Heart left ventricle (tissue), 16 donors: Measurements from ENCODE around the gene ARHGEF33. TPM values are rescaled to one million over a fixed set of nuclear protein-coding genes. Genes with fewer than 3 reads are reported as not detected.

ENCODE experiments used
- ATAC-seq, 4 donors: fragments of 200-7000 bp; cut with Tn5 transposase; one replicate each; pipeline ENCODE4 v1.9.1; 2020 to 2022; ENCODE audit warnings: moderate library complexity in 4 of 4, mild to moderate bottlenecking in 3 of 4, moderate number of reproducible peaks in 1 of 4
- DNase-seq, 5 donors: peaks; one replicate each; pipeline ENCODE4 v3.0.0-alpha.2; 2020
- H3K27ac ChIP-seq, 12 donors: fragments of 200-600 bp; sonication (generic) in 4 of 12; one replicate each; pipeline versions ENCODE4 v1.5.0 to v1.8.0; 2016 to 2022; ENCODE audit warnings: mild to moderate bottlenecking in 2 of 12
- H3K27me3 ChIP-seq, 9 donors: fragments of 200-600 bp; sonication (generic) in 2 of 9; one replicate each; pipeline versions ENCODE4 v1.5.1 to v1.8.0; 2016 to 2022; ENCODE audit warnings: mild to moderate bottlenecking in 3 of 9
- H3K36me3 ChIP-seq, 9 donors: fragments of 200-600 bp; sonication (generic) in 2 of 9; one replicate each; pipeline versions ENCODE4 v1.5.0 to v1.8.0; 2018 to 2022; ENCODE audit warnings: mild to moderate bottlenecking in 2 of 9
- H3K4me1 ChIP-seq, 12 donors: fragments of 200-600 bp; sonication (generic) in 4 of 12; one replicate each; pipeline versions ENCODE4 v1.5.0 to v1.8.0; 2016 to 2022; ENCODE audit warnings: mild to moderate bottlenecking in 3 of 12
- H3K4me3 ChIP-seq, 12 donors: fragments of 200-600 bp; sonication (generic) in 4 of 12; one replicate each; pipeline versions ENCODE4 v1.5.0 to v1.8.0; 2017 to 2022; ENCODE audit warnings: mild to moderate bottlenecking in 9 of 12, moderate library complexity in 4 of 12
- H3K9me3 ChIP-seq, 12 donors: fragments of 200-600 bp; sonication (generic) in 4 of 12; one replicate each; pipeline versions ENCODE4 v1.5.0 to v1.8.0; 2016 to 2022; ENCODE audit warnings: mild to moderate bottlenecking in 1 of 12
- CTCF ChIP-seq, 12 donors: fragments of 200-600 bp; sonication (generic) in 4 of 12; IDR thresholded peaks; one replicate each; pipeline versions ENCODE4 v1.5.0 to v1.8.0; 2018 to 2022; ENCODE audit warnings: antibody characterized with exemption in 12 of 12, mild to moderate bottlenecking in 5 of 12
- POLR2A ChIP-seq, 2 donors: fragments of 450-650 bp; IDR thresholded peaks; one replicate each; pipeline ENCODE4 v1.6.1; 2017; ENCODE audit warnings: antibody characterized with exemption in 2 of 2, mild to moderate bottlenecking in 2 of 2, moderate library complexity in 2 of 2
- WGBS, 4 donors: extraction: QIAGEN DNeasy Blood & Tissue Kit in 2 of 4; methylation state at CpG; one replicate each; pipeline versions ENCODE4 v1.1.5 to v1.1.7; 2013 to 2018; 5-methylcytosine and 5-hydroxymethylcytosine counted together
- intact Hi-C, 10 donors: fragments of 100-400 bp; cut with DNase I; formaldehyde crosslinking; loops; one replicate each; pipeline versions ENCODE4 v1.11.1 to v1.14.2; 2022
- polyA plus RNA-seq, 2 donors: library from polyadenylated mRNA; stranded (reverse); fragments of 200-250 nt; gene quantifications; one replicate each; pipeline ENCODE4 v1.2.3, GENCODE V29; 2013
- total RNA-seq, 9 donors: library from RNA; depleted of rRNA in 2 of 9; stranded (reverse); fragments of >200 nt in 2 of 9; fragmentation: NEBNext Ultra II Directional in 3 of 9; extraction: Animal tissue kit (Norgen Biotek cat#: 25700) in 3 of 9; gene quantifications; one replicate each; pipeline versions ENCODE4 v1.1.0 to v1.2.4, GENCODE V29; 2016 to 2023
- donor health status: ischemic (EF 13 %, LVEDD 7.1; RV severe dilation, severe dysfunction).
- donor health status: healthy with polysubstance abuse.
- donor health status: DM: no; HTN: yes; CAD: no.
- donor health status: DM: no; HTN: no; CAD: no.
- donor health status: ischemic (EF 25% LVEDD 6.9; RV normal size, moderate dysfunction).
- donor health status: ischemic (EF 25% LVEDD 5.7; RV mildly dilated, moderate dysfunction).
- donor health status: healthy.
- donor health status: DM: yes; HTN: yes; CAD: no.
- donor health status: ischemic (EF 35%, LVEDD 5.7; RV mildly dilated, moderate dysfunction).
- donor health status: nonischemic (EF 11% LVEDD 7.7; RV severe dilation, severe dysfunction).
- donor health status: DM: yes; HTN: yes; CAD: no.
- donor health status: PGD.
- donor health status: ischemic (EF 29% LVEDD 5.4; RV normal size, mild dysfunction).
- donor health status: nonischemic (EF 23%, LVEDD 6.1; RV moderate dilation, normal function).

Gene ARHGEF33
- total and polyA plus RNA-seq, 11 donors: 0.18 to 2.5 (median 0.31) TPM; not detected in 1

GRCh38 chr2:38960609-38961320, 71.1 kb downstream of the ARHGEF33 start:
- Histone ChIP-seq H3K9me3 (no peaks in the 10 kb centered on the region), H3K36me3 (no peaks in the 10 kb centered on the region), H3K27ac (no peak overlapping the region), H3K27me3 (no peaks in the 10 kb centered on the region), H3K4me1 (peaks cover 0 to 14% (median 7%) of the 10 kb centered on the region in 12 donors), H3K4me3 (peak overlapping the region in 10 of 12 donors; percentile 47 to 66 (median 56))
- WGBS, 4 donors: 49 to 55% (median 51%) methylated on average over 33 to 34 of the region's 34 CpGs
- intact Hi-C loops: no loop called here
- TF ChIP-seq CTCF (IDR thresholded peaks at IDR 0.05) (no peak), POLR2A (IDR thresholded peaks at IDR 0.05) (no peak)
- ATAC-seq (peak in 1 of 4 donors; percentile 9), DNase-seq (no peak)

- no peak overlapping the region for H3K4me3 ChIP-seq
- WGBS, 4 donors: 94 to 97% (median 95%) methylated on average over 5 of the region's 5 CpGs
- peaks cover 0 to under 1% (median 0%) of the 10 kb centered on the region in 12 donors for H3K4me1 ChIP-seq
- ATAC-seq (no peak), DNase-seq (no peak)
- no peak overlapping the region for H3K27ac ChIP-seq
- H3K36me3 ChIP-seq: peaks cover 0 to 3% (median 0%) of the 10 kb centered on the region in 9 donors
- H3K9me3 ChIP-seq: no peaks in the 10 kb centered on the region
- intact Hi-C loops: no loop called here
- no peaks in the 10 kb centered on the region for H3K27me3 ChIP-seq
- no peak for TF ChIP-seq POLR2A (IDR thresholded peaks at IDR 0.05)
- TF ChIP-seq CTCF (IDR thresholded peaks at IDR 0.05): no peak
Observed at GRCh38 chr2:38966006-38966405, 76.3 kb downstream of the ARHGEF33 start.

GRCh38 chr2:38966678-38967077, 77.0 kb downstream of the ARHGEF33 start:
- Histone ChIP-seq H3K27me3 (no peaks in the 10 kb centered on the region), H3K9me3 (no peaks in the 10 kb centered on the region), H3K27ac (no peak overlapping the region), H3K36me3 (peaks cover 0 to 3% (median 0%) of the 10 kb centered on the region in 9 donors), H3K4me3 (no peak overlapping the region), H3K4me1 (no peaks in the 10 kb centered on the region)
- no peak for ATAC-seq
- WGBS, 4 donors: 69 to 83% (median 78%) methylated on average over 1 of the region's 1 CpG
- intact Hi-C loops: no loop called here
- DNase-seq: no peak
- TF ChIP-seq POLR2A (IDR thresholded peaks at IDR 0.05) (no peak), CTCF (IDR thresholded peaks at IDR 0.05) (no peak)

- intact Hi-C loops: no loop called here
- Histone ChIP-seq H3K27ac (no peak overlapping the region), H3K4me3 (no peak overlapping the region), H3K27me3 (no peaks in the 10 kb centered on the region), H3K4me1 (no peaks in the 10 kb centered on the region), H3K9me3 (no peaks in the 10 kb centered on the region), H3K36me3 (peaks cover 0 to 3% (median 0%) of the 10 kb centered on the region in 9 donors)
- no peak for TF ChIP-seq CTCF (IDR thresholded peaks at IDR 0.05)
- no peak for TF ChIP-seq POLR2A (IDR thresholded peaks at IDR 0.05)
- DNase-seq (no peak), ATAC-seq (no peak)
- 92 to 99% (median 96%) methylated on average over 2 of the region's 2 CpGs for WGBS, 4 donors
Observed at GRCh38 chr2:38968021-38968420, 78.3 kb downstream of the ARHGEF33 start.
